Caco-2 (cell line): ENCODE data around the gene ARAP3. TPM values are rescaled to one million over a fixed set of nuclear protein-coding genes. Genes with fewer than 3 reads are reported as not detected.

Experiments
- BruUV-seq: library from RNA; stranded (reverse); fragments of 400-500 nt; replicated peaks from 2 replicates; lab custom pipeline; 2021; lab: Mats Ljungman, UMichigan
- CTCF ChIA-PET: fragments of 300-600 bp; sonication (Branson Sonifier 250); formaldehyde crosslinking; loops from one replicate; lab custom pipeline; 2022; ENCODE audit warnings: antibody characterized with exemption; lab: Charles Lee
- POLR2A ChIA-PET: fragments of 300-600 bp; sonication (Branson Sonifier 250); formaldehyde crosslinking; loops from one replicate; lab custom pipeline; 2022; ENCODE audit warnings: antibody characterized with exemption; lab: Charles Lee
- DNase-seq, 2 experiments: peaks; one replicate each; pipeline versions ENCODE4 v3.0.0 to v3.0.0-alpha.2; 2020 to 2022
- H3K27me3 ChIP-seq: replicated peaks from 2 replicates; pipeline ENCODE4 v1.6.0; 2011; ENCODE audit warnings: low read length; ENCODE audit not compliant: control insufficient read depth, insufficient read depth
- H3K36me3 ChIP-seq: 2 replicates; pipeline ENCODE4 v1.5.1; 2011; ENCODE audit warnings: low read length; ENCODE audit not compliant: control insufficient read depth, insufficient read depth
- H3K4me1 ChIP-seq: fragments of 250-450 bp; sonication (Bioruptor Pico); 2 replicates; pipeline ENCODE4 v1.5.1; 2020; ENCODE audit warnings: mild to moderate bottlenecking
- H3K4me3 ChIP-seq: 2 replicates; pipeline ENCODE4 v1.5.1; 2011; ENCODE audit warnings: low read depth, mild to moderate bottlenecking, control low read depth, low read length
- H3K9me3 ChIP-seq: fragments of 250-450 bp; sonication (Bioruptor Pico); 2 replicates; pipeline ENCODE4 v1.5.1; 2020; ENCODE audit warnings: mild to moderate bottlenecking, moderate library complexity
- H3K27ac Mint-ChIP-seq: one replicate; pipeline ENCODE4 v1.8.0; 2022; ENCODE audit warnings: mixed read lengths; ENCODE audit not compliant: unreplicated experiment
- H3K27me3 Mint-ChIP-seq: one replicate; pipeline ENCODE4 v1.8.0; 2022; ENCODE audit warnings: mixed read lengths; ENCODE audit not compliant: insufficient read depth, unreplicated experiment
- H3K36me3 Mint-ChIP-seq: one replicate; pipeline ENCODE4 v1.8.0; 2022; ENCODE audit warnings: mild to moderate bottlenecking, mixed read lengths; ENCODE audit not compliant: insufficient read depth, unreplicated experiment
- H3K4me1 Mint-ChIP-seq: one replicate; pipeline ENCODE4 v1.8.0; 2022; ENCODE audit warnings: low read depth, mixed read lengths; ENCODE audit not compliant: unreplicated experiment
- H3K4me3 Mint-ChIP-seq: one replicate; pipeline ENCODE4 v1.8.0; 2022; ENCODE audit warnings: mild to moderate bottlenecking, moderate library complexity, mixed read lengths; ENCODE audit not compliant: unreplicated experiment
- H3K9me3 Mint-ChIP-seq: one replicate; pipeline ENCODE4 v1.8.0; 2022; ENCODE audit warnings: mixed read lengths; ENCODE audit not compliant: unreplicated experiment
- CTCF ChIP-seq, 2 experiments: fragments of 200-600 bp in 1 of 2; IDR thresholded peaks; 1 replicate in 1 of 2; 2 replicates in 1 of 2; pipeline versions ENCODE4 v1.5.1 to v1.8.0; 2011 to 2022; ENCODE audit warnings: antibody characterized with exemption in 1 of 2, control low read depth in 1 of 2, inconsistent platforms in 1 of 2, low read depth in 1 of 2, low read length in 1 of 2, mild to moderate bottlenecking in 1 of 2, moderate library complexity in 1 of 2; ENCODE audit not compliant: insufficient read depth in 1 of 2, severe bottlenecking in 1 of 2, unreplicated experiment in 1 of 2
- intact Hi-C: fragments of 100-400 bp; cut with micrococcal nuclease; formaldehyde crosslinking; loops from one replicate; pipeline ENCODE4 v1.10.0; 2022; ENCODE audit not compliant: unreplicated experiment
- total RNA-seq: library from RNA; stranded (reverse); gene quantifications from 2 replicates; pipeline ENCODE4 v1.2.3, GENCODE V29; 2022

Gene ARAP3
- total RNA-seq, 1 experiment from 2014 or later: 6.3 TPM

DNA sequence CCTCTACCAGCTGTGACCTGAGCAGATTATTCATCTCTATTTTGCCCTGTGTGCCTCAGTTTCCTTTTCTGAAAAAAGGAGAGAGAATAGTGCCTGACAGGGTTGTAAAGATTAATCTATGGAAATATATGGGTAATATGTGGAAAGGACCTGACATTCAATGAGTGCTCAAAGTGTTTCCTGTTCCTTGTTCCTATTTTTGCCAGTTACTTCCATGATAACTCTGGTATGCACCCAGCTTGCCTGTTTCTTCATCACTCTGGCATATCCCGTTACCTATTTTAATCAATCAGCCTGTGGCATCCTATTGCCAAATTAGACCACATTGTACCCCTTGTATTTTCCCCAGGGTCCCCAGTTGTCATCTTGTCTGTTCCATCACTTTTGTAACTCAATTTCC lies 3.6 kb upstream of the ARAP3 start:
- no peaks in the 10 kb centered on the region for H3K9me3 ChIP-seq
- Mint-ChIP-seq H3K27me3 (peaks cover 4% of the 10 kb centered on the region), H3K4me1 (peaks cover 8% of the 10 kb centered on the region)

DNA sequence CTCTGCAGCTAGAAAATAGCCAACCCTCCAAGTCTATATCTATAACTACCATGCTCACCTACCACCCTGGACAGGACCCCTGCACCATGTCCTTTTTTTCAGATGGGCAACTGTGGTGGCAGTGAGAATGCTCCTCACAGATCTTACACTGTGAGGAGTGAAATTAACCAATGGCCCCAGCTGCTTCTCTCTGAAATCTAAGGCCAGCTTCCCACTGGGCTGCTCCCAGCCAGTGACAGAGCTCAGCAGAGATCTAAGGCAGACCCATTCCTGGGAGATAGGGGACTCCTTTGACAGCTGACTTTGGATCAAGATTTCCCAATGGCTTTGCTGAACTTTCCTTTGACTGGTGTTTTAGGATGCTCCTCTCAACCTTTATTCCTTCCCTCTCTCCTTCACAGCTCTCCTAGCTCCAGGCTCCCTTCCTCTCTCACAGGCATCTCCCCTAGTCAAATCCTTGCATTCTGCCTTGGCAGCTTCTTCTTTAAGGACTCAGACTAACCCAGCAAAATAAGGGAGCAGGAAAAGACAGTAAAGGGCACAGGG lies 1.6 kb upstream of the ARAP3 start:
- POLR2A ChIA-PET: no interaction called here

More for the DNA sequence above, 3.6 kb upstream of the ARAP3 start:
- no peak for DNase-seq
- Mint-ChIP-seq H3K27ac (no peak overlapping the region), H3K9me3 (no peaks in the 10 kb centered on the region), H3K36me3 (no peaks in the 10 kb centered on the region), H3K4me3 (no peak overlapping the region)
- Histone ChIP-seq H3K4me1 (peaks cover 15% of the 10 kb centered on the region), H3K27me3 (no peaks in the 10 kb centered on the region; the same call in 1 of the 2 replicates), H3K36me3 (no peaks in the 10 kb centered on the region), H3K4me3 (no peak overlapping the region)
- TF ChIP-seq CTCF (IDR thresholded peaks at IDR 0.05; ENCODE audit: insufficient read depth in 1 of 2, low read depth in 1 of 2, low read length in 1 of 2, severe bottlenecking in 1 of 2, unreplicated experiment in 1 of 2): no peak
- intact Hi-C loops: no loop called here
- POLR2A ChIA-PET: no interaction called here
- BruUV-seq: no TSS peak
- CTCF ChIA-PET: no interaction called here

GRCh38 chr5:141681295-141681694 lies 735 bp downstream of the ARAP3 start:
- peaks cover 15% of the 10 kb centered on the region for H3K4me1 ChIP-seq
- Mint-ChIP-seq H3K4me1 (peaks cover 13% of the 10 kb centered on the region), H3K4me3 (peak overlapping the region; percentile 65), H3K36me3 (peaks cover 6% of the 10 kb centered on the region), H3K9me3 (no peaks in the 10 kb centered on the region), H3K27ac (peak overlapping the region; percentile 12), H3K27me3 (no peaks in the 10 kb centered on the region)
- TSS peak; percentile 62 for BruUV-seq
- intact Hi-C loops: loop anchor here (1.0 kb wide), 1 partner anchor 16 kb away; no protein-coding TSS in a partner anchor
- no peaks in the 10 kb centered on the region for H3K27me3 ChIP-seq
- ChIA-PET CTCF (interaction anchor here (0.6 to 0.7 kb wide), 2 partner anchors 89 to 197 kb away, joined by 4 read pairs; partner anchors contain the start of gene PCDH1), POLR2A (interaction anchor here (0.6 kb wide), 2 partner anchors 195 to 295 kb away, joined by 4 to 6 read pairs; no protein-coding TSS in a partner anchor)
- H3K36me3 ChIP-seq: no peaks in the 10 kb centered on the region
- DNase-seq: no peak
- peak overlapping the region; percentile 63 for H3K4me3 ChIP-seq
- no peaks in the 10 kb centered on the region for H3K9me3 ChIP-seq
- no peak for TF ChIP-seq CTCF (IDR thresholded peaks at IDR 0.05; ENCODE audit: insufficient read depth in 1 of 2, low read depth in 1 of 2, low read length in 1 of 2, severe bottlenecking in 1 of 2, unreplicated experiment in 1 of 2)

More for the DNA sequence above, 1.6 kb upstream of the ARAP3 start:
- no peak for DNase-seq
- Mint-ChIP-seq H3K27ac (no peak overlapping the region), H3K4me3 (no peak overlapping the region), H3K27me3 (no peaks in the 10 kb centered on the region), H3K4me1 (peaks cover 8% of the 10 kb centered on the region), H3K36me3 (peaks cover under 1% of the 10 kb centered on the region), H3K9me3 (no peaks in the 10 kb centered on the region)
- Histone ChIP-seq H3K4me3 (no peak overlapping the region), H3K36me3 (no peaks in the 10 kb centered on the region), H3K4me1 (peaks cover 15% of the 10 kb centered on the region), H3K27me3 (no peaks in the 10 kb centered on the region; the same call in 1 of the 2 replicates), H3K9me3 (no peaks in the 10 kb centered on the region)
- no TSS peak for BruUV-seq
- intact Hi-C loops: no loop called here
- no peak for TF ChIP-seq CTCF (IDR thresholded peaks at IDR 0.05; ENCODE audit: insufficient read depth in 1 of 2, low read depth in 1 of 2, low read length in 1 of 2, severe bottlenecking in 1 of 2, unreplicated experiment in 1 of 2)
- CTCF ChIA-PET: interaction anchor here (0.6 to 1.2 kb wide), 3 partner anchors 8 to 127 kb away, joined by 3 to 9 read pairs (median 5); no protein-coding TSS in a partner anchor
